Medulla oblongata (tissue), 1 donor: ENCODE results near the gene RNF223.

Experiments used
- DNase-seq: peaks from one replicate; pipeline ENCODE4 v3.0.0-alpha.2; 2015; ENCODE audit errors: extremely low spot score

Gene RNF223

DNA sequence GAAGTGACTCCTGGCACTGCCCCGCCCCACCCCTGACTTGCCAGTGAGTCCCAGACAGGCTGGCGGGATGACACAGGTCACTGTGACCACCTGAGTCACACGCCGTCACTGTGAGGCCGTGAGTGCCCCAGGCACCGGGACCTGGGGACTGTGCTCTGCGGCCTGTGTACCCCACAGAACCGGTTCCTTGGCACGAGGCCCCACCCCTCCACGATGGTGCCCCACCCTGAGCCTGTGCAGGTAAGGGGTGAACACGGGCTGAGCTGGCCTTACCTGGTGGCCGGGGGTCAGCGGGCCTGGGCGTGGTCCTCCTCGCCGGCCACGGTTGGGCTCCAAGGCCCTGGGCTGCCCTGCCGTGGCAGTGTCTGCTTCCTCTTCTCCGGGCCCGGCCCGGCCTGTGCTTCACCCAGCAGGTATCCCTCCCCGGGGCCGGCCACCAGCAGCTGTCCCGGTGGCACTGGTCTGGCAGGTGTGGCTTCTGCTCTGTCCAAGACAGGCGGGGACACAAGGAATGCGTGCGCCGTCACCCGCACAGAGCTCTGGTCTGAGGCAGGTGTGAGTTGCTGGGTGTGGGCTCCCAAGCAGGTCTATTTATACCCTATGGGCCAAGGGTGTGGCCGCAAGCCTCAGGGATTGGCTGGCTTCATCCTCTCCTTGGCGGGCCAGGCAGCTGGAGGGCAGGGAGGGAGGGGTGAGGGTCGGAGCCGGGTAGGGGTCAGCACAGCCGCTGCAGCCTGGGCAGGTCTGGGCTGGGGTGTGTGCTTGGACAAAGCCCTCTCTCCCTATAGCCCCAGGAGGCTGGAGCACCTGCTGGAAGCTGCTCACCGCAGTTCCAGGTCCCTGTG lies at the start of gene RNF223:
TSS of gene RNF223 (minus strand) at position 564 of the 845 bp plus-strand sequence. CDS start 1,740 bp downstream, outside the sequence.
- DNase-seq = no peak

DNA sequence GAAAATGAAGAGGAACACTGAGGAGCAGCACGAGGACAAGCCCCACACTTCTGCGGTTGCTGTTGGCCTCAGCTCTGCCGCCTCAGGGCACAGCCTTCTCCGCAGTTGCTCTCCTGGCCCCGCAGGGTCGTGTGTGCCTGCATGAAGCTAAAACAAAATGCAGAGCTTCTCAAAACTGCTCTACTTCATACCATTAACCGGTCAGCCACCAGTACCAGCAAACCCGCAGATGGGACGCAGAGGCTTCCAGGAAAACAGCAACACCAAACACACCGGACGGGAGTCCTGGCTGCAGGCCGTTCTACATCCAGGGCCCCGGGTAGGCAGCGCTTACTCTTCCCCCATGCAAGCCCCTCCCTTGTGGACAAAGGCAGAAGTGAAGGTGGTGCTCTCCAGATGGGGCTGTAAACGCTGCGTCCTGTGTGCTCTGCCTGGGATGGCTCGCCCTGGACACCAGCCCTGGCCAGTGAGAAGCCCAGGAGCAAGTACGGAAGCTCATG lies 48.9 kb upstream of the RNF223 start:
- DNase-seq = no peak

DNA sequence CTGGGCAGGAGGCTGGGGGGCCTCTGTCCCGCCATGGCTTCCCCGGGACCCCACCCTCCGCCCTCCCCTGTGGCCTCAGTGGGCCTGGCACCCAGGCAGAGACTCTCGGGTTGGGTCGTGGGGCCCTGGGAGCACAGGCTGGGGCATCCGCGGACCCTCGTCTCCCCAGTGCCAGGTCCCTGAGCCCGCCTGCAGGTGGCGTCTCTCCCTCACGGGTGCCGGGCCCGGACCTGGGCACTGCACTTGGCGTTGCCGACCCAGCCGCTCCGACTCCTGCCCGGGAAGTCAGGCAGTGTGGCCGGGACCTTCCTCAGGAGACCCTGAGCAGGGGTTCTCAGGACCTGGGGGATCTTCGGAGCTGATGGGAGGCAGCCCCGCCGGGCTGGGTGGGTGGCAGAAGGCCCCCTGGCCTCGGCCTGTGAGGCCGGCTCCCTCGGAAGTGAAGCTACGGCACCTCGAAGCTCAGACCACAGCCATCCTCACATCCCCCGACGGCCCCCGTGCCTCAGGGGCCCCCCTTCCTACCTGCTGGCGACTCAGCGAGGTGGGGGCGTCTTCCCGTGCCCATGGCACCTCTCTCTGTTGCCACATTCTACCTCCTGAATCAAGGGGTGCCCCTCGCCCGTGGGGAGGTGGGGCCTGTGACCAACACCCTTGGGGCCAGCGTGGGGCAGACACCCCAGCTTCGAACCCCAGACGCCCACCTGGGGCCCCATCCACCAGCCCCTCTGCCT lies 48.1 kb upstream of the RNF223 start:
- DNase-seq = peak; percentile 83

- no peak for DNase-seq
These were observed 47.5 kb upstream of the RNF223 start for GRCh38 chr1:1121611-1122077.

- DNase-seq = no peak
These were observed 46.9 kb upstream of the RNF223 start for GRCh38 chr1:1120866-1121591.

- no peak for DNase-seq
These were observed 46.0 kb upstream of the RNF223 start for GRCh38 chr1:1120096-1120495.

- no peak for DNase-seq
These were observed 45.3 kb upstream of the RNF223 start for GRCh38 chr1:1119272-1119890.

DNA sequence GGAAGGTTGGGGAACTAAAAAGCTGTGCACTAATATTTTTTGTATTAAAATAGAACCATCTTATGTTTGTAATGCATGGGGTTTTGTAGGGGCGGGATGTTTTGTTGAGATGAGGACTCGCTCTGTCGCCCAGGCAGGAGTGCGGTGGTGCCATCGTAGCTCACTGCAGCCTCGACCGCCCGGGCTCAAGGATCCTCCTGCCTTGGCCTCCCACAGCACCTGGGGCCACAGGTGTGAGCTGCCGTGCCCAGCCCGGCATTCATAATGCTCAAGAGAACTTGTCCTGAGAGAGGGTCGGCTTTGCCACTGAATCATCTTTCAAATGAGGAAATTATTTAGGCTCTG lies 44.7 kb upstream of the RNF223 start:
- DNase-seq = no peak

DNA sequence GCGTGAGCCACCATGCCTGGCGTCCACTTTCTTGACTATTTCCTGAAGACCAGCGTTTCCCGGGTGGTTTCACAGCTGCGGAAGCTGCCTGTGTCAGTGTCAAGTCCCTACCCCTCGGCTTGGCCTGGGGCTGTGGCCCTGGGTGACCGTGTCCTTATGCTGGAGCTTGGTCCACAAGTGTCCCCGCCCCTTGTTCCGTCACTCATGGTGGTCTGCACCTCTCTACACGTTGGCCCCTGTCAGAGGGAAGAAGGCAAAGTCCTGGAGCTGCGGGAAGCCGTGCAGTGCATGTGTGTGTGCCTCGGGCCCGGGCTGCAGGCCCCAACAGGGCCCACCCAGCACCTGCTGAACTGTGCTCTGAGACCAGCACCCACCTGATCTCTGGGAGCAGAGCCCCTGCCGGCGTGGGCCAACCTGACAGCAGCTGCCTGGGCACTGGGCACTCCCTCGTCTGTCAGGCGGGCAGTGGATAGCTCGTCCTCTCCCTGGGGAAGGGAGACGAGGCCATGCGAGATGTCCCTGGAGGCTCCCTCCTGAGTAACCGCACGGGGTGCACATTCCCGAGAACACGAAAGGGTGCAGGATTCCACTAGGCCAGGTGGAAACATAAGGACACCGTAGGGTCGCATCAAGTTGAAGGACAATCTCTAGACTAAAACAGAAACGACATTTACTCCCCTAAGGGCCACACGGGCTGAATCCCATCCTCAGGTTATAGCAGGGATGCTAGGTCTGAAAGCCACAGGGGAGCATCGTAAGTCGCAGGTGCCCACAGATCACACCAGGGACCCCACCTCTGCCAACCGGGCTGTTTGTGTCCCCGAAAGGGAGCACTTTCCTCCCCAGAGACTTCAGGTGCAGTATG lies 44.1 kb upstream of the RNF223 start:
- DNase-seq = no peak

- no peak for DNase-seq
These were observed 43.3 kb upstream of the RNF223 start for GRCh38 chr1:1117469-1117831.

- no peak for DNase-seq
These were observed 42.8 kb upstream of the RNF223 start for GRCh38 chr1:1116701-1117468.

- DNase-seq = peak; percentile 99
These were observed 41.9 kb upstream of the RNF223 start, which contains the start of gene C1orf159 for GRCh38 chr1:1115786-1116700. TSS of gene C1orf159 (minus strand) at chr1:1116089. CDS start at chr1:1091543, 24,546 bp downstream.

DNA sequence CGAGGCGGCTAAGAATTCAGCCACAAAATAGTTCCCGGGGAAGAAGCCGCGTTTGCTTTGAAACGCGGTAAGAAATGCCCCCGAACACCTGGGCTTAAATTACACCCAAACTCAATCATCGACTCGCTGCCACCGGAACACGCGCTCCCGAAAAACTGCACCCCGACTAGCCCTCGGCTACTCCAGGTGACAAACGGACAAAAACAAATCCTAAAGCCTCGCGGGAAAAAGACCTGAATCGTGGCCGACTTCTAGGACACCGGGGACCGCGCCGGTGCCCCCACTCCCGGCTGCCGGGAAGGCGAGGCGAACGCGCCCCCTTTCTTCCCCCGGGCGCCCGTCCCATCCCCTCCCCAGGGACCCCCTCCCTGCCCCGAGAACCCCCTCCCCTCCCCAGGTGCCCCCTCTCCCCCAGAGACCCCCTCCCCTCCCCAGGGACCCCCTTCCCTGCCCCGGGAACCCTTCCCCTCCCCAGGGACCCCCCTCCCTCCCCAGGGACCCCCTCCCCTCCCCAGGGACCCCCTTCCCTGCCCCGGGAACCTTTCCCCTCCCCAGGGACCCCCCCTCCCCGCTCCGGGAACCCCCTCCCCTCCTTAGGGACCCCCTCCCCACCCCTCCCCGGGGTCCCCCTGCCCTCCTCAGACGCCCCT lies 41.2 kb upstream of the RNF223 start:
- no peak for DNase-seq

- no peak for DNase-seq
These were observed 40.3 kb upstream of the RNF223 start for GRCh38 chr1:1114431-1114830.

GRCh38 chr1:1112237-1112985 lies 38.3 kb upstream of the RNF223 start:
- no peak for DNase-seq

DNA sequence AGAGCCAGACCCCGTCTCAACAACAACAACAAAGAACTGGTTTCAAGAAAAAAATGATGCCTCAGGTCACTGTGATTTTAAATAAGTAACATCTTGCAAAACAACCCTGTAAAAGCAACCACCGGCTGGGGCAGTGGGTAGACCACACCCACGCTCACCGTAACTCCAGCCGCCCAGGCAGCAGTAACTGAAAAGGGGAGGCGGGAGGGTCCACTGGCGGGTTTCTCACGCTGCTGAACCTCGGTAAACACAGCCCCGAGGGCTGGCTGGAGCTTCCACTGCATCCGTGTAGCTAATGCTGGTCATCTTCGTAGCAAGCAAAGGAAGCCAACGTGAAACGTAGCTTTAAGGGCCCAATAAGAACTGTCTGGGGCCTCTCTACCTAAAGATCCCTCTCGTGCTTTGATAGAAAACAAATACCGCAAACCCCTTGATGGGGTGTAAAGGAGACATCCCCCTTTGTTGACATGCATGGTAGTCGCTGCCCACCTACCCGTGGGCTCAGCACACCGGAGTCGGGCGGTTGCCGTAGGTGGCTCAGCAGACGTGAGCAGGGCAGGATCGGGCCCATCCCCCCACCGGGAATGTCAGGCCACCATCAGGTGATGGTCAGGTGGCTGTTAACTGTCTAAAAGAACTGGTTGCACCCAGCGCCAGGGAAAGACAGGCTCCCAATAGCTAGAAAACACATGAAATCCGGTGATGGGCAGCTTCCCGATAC lies 37.6 kb upstream of the RNF223 start:
- DNase-seq = no peak

DNA sequence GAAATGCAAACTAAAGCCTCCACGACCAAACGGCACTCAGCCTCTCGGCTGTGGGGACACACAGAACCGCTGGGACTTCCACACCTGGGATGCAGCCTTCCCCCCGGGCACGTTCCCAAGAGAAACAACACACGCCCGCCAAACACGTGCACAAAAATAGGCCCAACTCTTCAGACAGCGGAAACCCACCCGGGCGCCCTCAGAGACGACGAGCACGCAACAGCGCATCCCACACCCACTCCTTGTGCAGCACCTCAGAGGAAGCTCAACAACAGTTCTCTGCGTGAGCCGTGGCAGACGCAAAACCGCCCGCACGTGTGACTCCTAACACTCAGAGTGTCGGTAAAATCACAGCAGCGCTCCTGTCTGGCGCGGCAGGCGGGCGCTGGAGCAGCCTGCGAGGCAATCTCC lies 36.5 kb upstream of the RNF223 start:
- no peak for DNase-seq
